Stimulated activated CD4-positive, alpha-beta T cell treated with anti-CD3 and anti-CD28 coated beads, Interleukin-2, amount 100 ng/mL, for 4 hours (primary cell): ENCODE data around the gene MICAL3.
"Not testable (repeated sequence)": the region's sequence is repeated elsewhere in the genome, so short reads cannot be mapped to it uniquely, and the experiment has no call there.

ENCODE experiments used
- DNase-seq: peaks from one replicate; pipeline ENCODE4 v3.0.0-alpha.2; 2020; ENCODE audit warnings: low read depth

MICAL3 gene

DNA sequence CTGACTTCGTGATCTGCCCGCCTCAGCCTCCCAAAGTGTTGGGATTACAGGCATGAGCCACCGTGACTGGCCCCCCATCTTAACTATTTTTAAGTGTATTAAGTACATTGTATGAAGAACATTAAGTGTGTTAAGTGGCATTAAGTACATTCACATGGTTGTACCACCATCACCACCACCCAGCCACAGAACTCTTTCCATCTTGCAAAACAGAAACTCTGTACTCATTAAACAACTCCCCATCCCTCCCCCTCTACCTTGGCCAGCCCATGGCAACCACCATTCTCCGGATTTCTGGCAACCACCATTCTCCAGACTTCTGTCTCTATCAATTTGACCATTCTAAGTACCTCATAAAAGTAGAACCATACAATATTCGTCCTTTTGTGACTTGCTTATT is 35.6 kb upstream of the MICAL3 start:
- DNase-seq: no peak

- no peak for DNase-seq
Measured at GRCh38 chr22:18059473-18059872, 35.1 kb upstream of the MICAL3 start.

DNA sequence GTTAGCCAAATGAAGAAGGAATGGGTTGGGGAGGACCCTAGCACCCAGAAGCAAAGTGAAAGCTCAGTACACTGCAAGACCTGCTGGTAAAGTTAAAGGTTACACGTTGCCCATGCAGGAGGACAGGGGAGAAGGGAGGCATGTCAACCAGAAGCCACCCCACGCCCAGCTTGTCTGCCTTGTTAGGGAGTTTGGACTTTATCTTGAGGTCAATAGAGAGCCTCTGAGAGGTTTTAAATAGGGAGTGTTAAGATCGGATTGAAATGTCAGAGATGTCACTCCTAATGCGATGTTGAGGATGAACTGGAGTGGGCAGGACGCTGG is 34.7 kb upstream of the MICAL3 start:
- no peak for DNase-seq

- no peak for DNase-seq
Measured at GRCh38 chr22:18058371-18059093, 34.2 kb upstream of the MICAL3 start.

DNA sequence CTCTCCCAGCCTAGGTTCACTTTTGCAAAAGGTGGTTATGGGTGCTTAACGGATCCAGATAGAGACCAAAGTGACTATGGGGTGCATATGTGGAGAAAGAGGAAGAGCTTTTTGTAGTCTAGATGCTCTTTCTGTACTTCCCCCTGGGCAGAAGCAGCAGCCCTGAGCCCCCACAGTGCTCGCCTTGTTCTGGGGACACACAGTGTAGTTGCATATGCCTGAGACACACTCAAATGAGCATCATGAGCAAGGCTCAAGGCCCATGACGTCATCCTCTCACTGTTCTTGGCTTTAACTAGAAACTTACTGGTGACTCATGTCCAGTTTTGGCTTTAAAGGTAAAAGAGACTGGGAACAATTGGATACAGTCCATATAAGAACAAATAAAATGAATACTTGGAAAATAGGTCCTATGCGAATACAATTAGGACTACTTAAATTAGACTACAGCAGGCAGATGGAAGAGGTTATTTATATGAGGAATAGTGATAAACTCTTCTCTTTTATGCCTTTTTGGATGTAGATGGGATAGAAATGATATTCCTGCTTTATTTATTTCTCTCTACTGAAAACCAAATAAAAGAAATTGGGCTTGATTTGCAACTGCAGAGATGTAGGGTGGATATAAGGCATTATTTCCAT is 33.3 kb upstream of the MICAL3 start:
- DNase-seq: no peak

DNA sequence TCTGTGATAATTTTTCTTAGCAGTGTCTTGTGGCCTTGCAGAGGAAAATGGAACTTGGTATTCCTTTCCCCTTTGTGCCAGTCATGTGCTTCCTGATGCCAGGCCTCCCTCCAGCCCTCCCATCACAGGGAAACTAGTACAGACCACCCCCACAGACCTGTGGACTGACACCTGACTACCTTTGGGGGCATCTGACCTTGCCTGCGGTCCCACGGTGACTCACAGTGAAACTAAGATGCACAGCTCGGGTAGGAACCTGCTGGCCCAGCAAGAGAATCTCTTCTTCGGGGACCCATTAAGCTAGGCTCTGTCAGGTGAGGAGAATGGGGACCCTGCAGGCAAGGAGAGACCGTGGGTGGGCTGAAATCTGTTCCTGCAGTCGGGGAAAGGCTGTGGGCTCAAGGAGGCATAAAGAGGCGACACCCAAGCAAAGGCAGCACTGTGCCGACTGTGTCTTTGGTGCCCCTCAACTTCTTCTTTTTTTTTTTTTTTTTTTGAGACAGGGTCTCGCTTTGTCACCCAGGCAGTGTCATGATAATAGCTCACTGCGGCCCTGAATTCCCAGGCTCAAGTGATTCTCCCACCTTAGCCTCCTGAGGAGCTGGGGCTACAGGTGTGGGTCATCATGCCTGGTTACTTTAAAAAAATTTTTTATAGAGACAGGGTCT is 32.6 kb upstream of the MICAL3 start:
- DNase-seq: no peak

DNA sequence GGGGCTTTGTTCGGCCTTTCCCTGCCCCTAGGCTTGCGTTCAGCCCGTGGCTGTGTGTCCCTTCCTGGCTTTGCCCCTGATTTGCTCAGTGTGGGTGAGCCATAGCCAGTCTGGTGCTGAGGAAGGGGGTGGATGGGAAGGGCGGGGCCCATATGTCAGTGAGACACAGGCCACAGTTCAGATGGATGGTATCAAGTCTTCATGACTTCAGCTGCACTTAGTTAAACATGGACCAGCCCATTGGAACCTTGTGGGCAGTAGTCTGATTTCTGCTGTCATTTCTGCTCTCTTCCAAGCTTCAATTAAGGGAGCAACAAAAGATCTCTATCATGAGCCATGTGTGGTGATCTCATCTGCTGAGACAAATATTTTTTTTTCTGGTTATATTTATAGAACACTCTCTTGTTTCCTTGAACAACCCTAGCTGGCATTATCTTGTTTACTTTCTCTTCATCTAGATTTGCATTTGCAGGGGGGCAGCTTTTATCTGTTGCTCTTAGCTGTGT is 31.9 kb upstream of the MICAL3 start:
- no peak for DNase-seq

DNA sequence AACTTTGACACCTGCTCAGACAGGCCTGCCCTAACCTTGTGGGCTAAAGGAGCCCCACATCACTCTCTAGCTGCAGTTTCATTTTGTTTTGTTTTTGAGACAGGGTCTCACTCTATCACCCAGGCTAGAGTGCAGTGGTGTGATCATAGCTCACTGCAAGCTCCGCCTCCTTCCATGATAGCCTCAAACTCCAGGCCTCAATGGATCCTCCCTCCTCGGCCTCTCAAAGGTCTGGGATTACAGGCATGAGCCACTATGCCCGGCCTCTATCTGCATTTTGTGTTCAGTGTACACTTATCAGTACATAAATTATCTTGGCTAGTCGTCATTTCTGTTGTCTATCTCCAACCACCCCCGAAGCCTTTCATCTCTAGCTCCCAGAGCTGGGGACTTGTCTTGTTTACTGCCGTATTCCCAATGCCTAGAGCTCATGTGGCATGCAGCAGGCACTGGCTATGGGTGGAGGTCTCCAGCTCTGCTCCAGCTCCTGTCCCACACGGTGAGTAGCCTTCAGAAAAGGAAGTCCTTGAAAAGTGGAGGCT is 31.3 kb upstream of the MICAL3 start:
- DNase-seq: no peak

GRCh38 chr22:18053216-18053946 is 29.0 kb upstream of the MICAL3 start:
- DNase-seq: not testable (repeated sequence)

DNA sequence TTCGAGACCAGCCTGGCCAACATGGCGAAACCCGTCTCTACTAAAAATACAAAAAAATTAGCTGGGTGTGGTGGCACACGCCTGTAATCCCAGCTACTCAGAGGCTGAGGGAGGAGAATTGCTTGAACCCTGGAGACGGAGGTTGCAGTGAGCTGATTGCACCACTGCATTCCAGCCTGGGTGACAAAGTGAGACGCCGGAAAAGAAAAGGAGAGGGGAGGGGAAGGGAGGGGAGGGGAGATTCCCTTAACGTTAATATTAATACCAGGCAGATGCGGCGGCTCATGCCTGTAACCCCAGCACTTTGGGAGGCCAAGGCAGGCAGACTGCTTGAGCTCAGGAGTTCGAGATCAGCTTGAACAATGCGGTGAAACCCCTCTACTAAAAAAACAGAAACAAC is 26.8 kb upstream of the MICAL3 start:
- not testable (repeated sequence) for DNase-seq

- DNase-seq: no peak
Measured at GRCh38 chr22:18050065-18050464, 25.7 kb upstream of the MICAL3 start.

GRCh38 chr22:18048441-18048898 is 24.1 kb upstream of the MICAL3 start:
- no peak for DNase-seq

- no peak for DNase-seq
Measured at GRCh38 chr22:18048041-18048440, 23.7 kb upstream of the MICAL3 start.

GRCh38 chr22:18045794-18046193 is 21.4 kb upstream of the MICAL3 start:
- DNase-seq: no peak

DNA sequence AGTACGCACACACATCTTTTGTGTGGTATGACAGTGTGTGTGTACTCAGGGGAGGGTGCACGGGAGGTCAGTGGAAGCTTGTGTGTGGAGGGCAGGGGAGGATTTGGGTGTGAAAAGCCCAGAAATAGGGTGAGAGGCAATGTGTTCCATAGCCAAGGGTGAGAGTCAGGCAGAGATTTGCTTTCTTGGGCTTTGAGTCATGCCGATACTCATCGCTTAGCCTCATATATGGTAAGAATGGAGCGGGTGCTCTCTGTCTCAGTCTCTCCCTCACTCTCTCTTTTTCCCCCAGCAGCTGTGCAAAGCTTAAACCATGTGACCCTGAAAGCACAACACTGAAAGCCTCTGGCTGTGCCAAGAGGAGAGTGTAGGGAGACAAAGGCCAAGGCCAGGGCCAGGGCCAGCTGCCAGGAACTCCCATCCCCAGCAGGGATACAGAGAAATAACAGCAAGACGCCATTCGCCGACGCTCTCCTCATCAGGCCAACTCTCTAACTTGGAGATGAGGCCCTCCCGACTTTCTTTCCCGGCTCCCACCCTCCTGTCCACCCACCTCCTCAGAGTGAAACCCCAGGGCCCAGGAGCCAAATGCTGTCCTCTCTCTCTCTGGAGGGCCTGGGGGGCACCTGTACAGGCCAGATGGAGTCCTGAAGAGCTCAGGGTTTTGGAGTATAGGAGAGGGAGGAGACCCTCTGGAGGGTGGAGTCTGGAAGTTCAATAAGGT is 20.3 kb upstream of the MICAL3 start:
- DNase-seq: no peak

DNA sequence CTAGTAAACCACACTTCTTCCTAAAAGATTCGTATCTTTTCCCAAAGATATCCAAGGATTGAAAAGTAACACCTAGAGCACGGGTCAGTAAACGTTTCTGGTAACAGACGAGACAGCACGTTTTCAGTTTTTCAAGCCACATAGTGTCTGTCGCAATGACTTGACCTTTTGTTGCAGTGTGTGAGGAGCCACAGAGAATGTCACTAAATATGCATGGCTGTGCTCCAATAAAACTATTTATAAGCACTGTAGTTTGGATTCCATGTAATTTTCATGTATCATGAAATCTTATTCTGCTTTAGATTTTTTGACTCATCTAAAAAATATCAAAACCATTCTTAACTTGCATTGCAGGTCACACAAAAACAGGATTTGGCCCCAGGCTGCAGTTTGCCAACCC is 18.3 kb upstream of the MICAL3 start:
- DNase-seq: no peak

DNA sequence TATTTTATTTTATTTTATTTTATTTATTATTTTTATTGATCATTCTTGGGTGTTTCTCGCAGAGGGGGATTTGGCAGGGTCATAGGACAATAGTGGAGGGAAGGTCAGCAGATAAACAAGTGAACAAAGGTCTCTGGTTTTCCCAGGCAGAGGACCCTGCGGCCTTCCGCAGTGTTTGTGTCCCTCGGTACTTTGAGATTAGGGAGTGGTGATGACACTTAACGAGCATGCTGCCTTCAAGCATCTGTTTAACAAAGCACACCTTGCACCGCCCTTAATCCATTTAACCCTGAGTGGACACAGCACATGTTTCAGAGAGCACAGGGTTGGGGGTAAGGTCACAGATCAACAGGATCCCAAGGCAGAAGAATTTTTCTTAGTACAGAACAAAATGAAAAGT is 16.5 kb upstream of the MICAL3 start:
- not testable (repeated sequence) for DNase-seq

DNA sequence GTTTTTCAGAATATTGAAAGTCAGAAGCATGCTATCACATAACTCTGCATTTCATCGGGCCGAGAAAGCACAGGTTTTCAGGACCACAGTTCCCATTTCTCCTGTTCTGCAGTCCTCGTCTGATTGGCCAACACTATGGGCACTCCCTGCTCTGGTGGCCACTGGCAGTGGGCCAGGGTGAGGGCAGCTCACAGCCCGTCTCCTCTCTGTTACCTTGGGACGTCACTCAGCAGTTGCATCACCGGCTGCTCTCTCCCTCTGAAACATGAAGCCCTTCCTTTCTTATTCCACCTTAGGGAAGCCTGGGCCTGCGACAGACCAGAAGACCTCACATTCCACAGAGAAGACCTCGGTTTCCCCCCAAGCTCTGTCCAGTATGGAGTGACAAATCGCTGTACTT is 11.4 kb upstream of the MICAL3 start:
- no peak for DNase-seq

DNA sequence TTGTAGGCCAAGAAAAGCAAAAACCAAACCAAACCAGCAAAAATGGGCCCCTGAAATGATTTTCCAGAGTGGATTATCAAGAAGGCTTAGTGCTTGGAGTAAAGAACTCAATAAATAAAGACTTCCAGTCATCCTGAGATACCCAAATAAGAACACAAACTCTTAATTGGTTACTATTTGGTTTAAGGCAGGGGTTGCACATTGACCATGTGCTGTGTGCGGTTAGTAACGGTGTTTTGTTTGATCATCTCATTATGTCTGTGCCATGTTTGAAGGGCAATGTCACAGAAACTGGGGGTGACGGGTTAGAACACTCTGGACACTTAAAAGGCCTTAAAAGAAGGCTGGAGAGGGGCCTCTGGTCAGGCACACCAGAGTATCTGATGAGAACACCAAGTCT is 9.7 kb upstream of the MICAL3 start:
- no peak for DNase-seq

GRCh38 chr22:18033204-18033998 is 9.0 kb upstream of the MICAL3 start:
- DNase-seq: no peak
